ENCODE data around the gene PRKAG2. TPM values are rescaled to one million over a fixed set of nuclear protein-coding genes. Genes with fewer than 3 reads are reported as not detected.

PRKAG2 gene
- total and polyA plus RNA-seq, 4 donors = 17.5 to 33.3 (median 23.9) TPM

GRCh38 chr7:151630851-151631569, 245.9 kb downstream of the PRKAG2 start:
- no peaks in the 10 kb centered on the region for H3K9me3 ChIP-seq (ENCODE audit: control insufficient read depth in 4 of 4, insufficient read depth in 3 of 4, low read length in 3 of 4)
- peak overlapping the region; percentile 90 to 100 for H3K27ac ChIP-seq (ENCODE audit: low read depth in 1 of 2, low read length in 1 of 2)
- peaks cover 0 to 6% (median 5%) of the 10 kb centered on the region in 3 donors for H3K27me3 ChIP-seq (ENCODE audit: control insufficient read depth in 3 of 3, insufficient read depth in 3 of 3, low read length in 2 of 3)
- peak in 2 of 3 donors; percentile 16 to 42 for DNase-seq
- TF ChIP-seq CTCF (IDR thresholded peaks at IDR 0.05; ENCODE audit: control extremely low read depth, extremely low read depth) = no peak
- peaks cover 0 to 19% (median 7%) of the 10 kb centered on the region in 5 donors for H3K4me1 ChIP-seq (ENCODE audit: control insufficient read depth in 5 of 5, insufficient read depth in 5 of 5, low read length in 5 of 5)
- no peaks in the 10 kb centered on the region for H3K36me3 ChIP-seq (ENCODE audit: control insufficient read depth in 4 of 4, insufficient read depth in 4 of 4, low read length in 4 of 4)
- H3K4me3 ChIP-seq = peak overlapping the region; percentile 68
- no peak for ATAC-seq (ENCODE audit: insufficient read depth, low FRiP score)
- 24 to 25% methylated on average over 17 of the region's 17 CpGs for WGBS, 2 donors
- peak overlapping the region in 1 of 2 donors; percentile 76 for H3K9ac ChIP-seq (ENCODE audit: insufficient read depth in 1 of 2, low read length in 2 of 2)

GRCh38 chr7:151630358-151630757, 246.6 kb downstream of the PRKAG2 start:
- Histone ChIP-seq H3K27me3 (ENCODE audit: control insufficient read depth in 3 of 3, insufficient read depth in 3 of 3, low read length in 2 of 3) (peaks cover 0 to 6% (median 5%) of the 10 kb centered on the region in 3 donors), H3K4me1 (ENCODE audit: control insufficient read depth in 5 of 5, insufficient read depth in 5 of 5, low read length in 5 of 5) (peaks cover 0 to 19% (median 7%) of the 10 kb centered on the region in 5 donors), H3K9me3 (ENCODE audit: control insufficient read depth in 4 of 4, insufficient read depth in 3 of 4, low read length in 3 of 4) (no peaks in the 10 kb centered on the region), H3K4me3 (no peak overlapping the region), H3K27ac (ENCODE audit: low read depth in 1 of 2, low read length in 1 of 2) (no peak overlapping the region), H3K36me3 (ENCODE audit: control insufficient read depth in 4 of 4, insufficient read depth in 4 of 4, low read length in 4 of 4) (no peaks in the 10 kb centered on the region), H3K9ac (ENCODE audit: insufficient read depth in 1 of 2, low read length in 2 of 2) (no peak overlapping the region)
- ATAC-seq (ENCODE audit: insufficient read depth, low FRiP score) (no peak), DNase-seq (no peak)
- WGBS, 2 donors = 92 to 98% methylated on average over 5 of the region's 5 CpGs
- no peak for TF ChIP-seq CTCF (IDR thresholded peaks at IDR 0.05; ENCODE audit: control extremely low read depth, extremely low read depth)

GRCh38 chr7:151629713-151630272, 247.1 kb downstream of the PRKAG2 start:
- no peaks in the 10 kb centered on the region for H3K9me3 ChIP-seq (ENCODE audit: control insufficient read depth in 4 of 4, insufficient read depth in 3 of 4, low read length in 3 of 4)
- TF ChIP-seq CTCF (IDR thresholded peaks at IDR 0.05; ENCODE audit: control extremely low read depth, extremely low read depth) = no peak
- no peak overlapping the region for H3K27ac ChIP-seq (ENCODE audit: low read depth in 1 of 2, low read length in 1 of 2)
- WGBS, 2 donors = 86 to 97% methylated on average over 8 of the region's 8 CpGs
- DNase-seq = peak in 2 of 3 donors; percentile 46 to 72
- peaks cover 0 to 6% (median 5%) of the 10 kb centered on the region in 3 donors for H3K27me3 ChIP-seq (ENCODE audit: control insufficient read depth in 3 of 3, insufficient read depth in 3 of 3, low read length in 2 of 3)
- peaks cover 0 to 19% (median 7%) of the 10 kb centered on the region in 5 donors for H3K4me1 ChIP-seq (ENCODE audit: control insufficient read depth in 5 of 5, insufficient read depth in 5 of 5, low read length in 5 of 5)
- H3K36me3 ChIP-seq (ENCODE audit: control insufficient read depth in 4 of 4, insufficient read depth in 4 of 4, low read length in 4 of 4) = no peaks in the 10 kb centered on the region
- no peak overlapping the region for H3K4me3 ChIP-seq
- no peak overlapping the region for H3K9ac ChIP-seq (ENCODE audit: insufficient read depth in 1 of 2, low read length in 2 of 2)
- no peak for ATAC-seq (ENCODE audit: insufficient read depth, low FRiP score)
